Activated naive CD8-positive, alpha-beta T cell treated with anti-CD3 and anti-CD28 coated beads, Interleukin-2, amount 10 ng/mL, durations not matched to agents 7 days and 5 days (primary cell): Measurements from ENCODE around the gene GPR142. TPM values are rescaled to one million over a fixed set of nuclear protein-coding genes. Genes with fewer than 3 reads are reported as not detected.
"Not testable (repeated sequence)": the region's sequence is repeated elsewhere in the genome, so short reads cannot be mapped to it uniquely, and the experiment has no call there.

ENCODE experiments used
- ATAC-seq: fragments of 150-1000 bp; cut with Tn5 transposase; one replicate; pipeline ENCODE4 v1.10.0; 2021; ENCODE audit warnings: low read depth, moderate library complexity
- POLR2A ChIA-PET: fragments of 350-600 bp; sonication (Branson Sonifier 250); formaldehyde crosslinking; loops from one replicate; lab custom pipeline; 2021; ENCODE audit warnings: antibody characterized with exemption; lab: Charles Lee
- DNase-seq: peaks from one replicate; pipeline ENCODE4 v3.0.0; 2021
- H3K27ac Mint-ChIP-seq: one replicate; pipeline ENCODE4 v1.8.0; 2022; ENCODE audit warnings: mild to moderate bottlenecking, mixed read lengths
- H3K27me3 Mint-ChIP-seq: one replicate; pipeline ENCODE4 v1.8.0; 2022; ENCODE audit warnings: mild to moderate bottlenecking, moderate library complexity, mixed read lengths
- H3K36me3 Mint-ChIP-seq: one replicate; pipeline ENCODE4 v1.8.0; 2021; ENCODE audit warnings: mild to moderate bottlenecking, mixed read lengths
- H3K4me1 Mint-ChIP-seq: one replicate; pipeline ENCODE4 v1.8.0; 2021; ENCODE audit warnings: mixed read lengths
- H3K4me3 Mint-ChIP-seq: one replicate; pipeline ENCODE4 v1.8.0; 2022; ENCODE audit warnings: mild to moderate bottlenecking, moderate library complexity, mixed read lengths
- H3K9me3 Mint-ChIP-seq: one replicate; pipeline ENCODE4 v1.8.0; 2021; ENCODE audit warnings: mixed read lengths
- total RNA-seq, 2 experiments: library from RNA; stranded (reverse); gene quantifications; one replicate each; pipeline ENCODE4 v1.2.3, GENCODE V29; 2021

The GPR142 gene
- total RNA-seq, 2 experiments from 2014 or later = not detected

DNA sequence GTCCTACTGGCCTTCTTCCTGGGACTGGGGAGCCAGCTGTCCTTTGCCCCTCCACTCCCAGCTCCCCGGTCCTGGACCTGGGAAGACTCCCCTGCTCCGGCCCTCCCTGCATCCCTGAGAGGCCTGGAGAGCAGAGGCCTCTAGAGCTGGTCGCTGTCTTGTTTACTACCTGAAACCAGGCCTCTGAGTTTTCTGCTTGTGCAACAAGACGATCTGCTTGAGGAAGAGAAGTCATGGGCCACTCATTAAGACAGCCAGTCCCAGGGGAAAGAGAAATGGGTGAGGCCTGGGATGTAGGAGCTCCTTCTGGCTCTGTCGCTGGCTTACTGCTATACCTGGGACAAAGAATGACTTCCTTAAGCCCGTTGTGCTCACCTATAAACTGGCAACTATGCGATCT, 34.7 kb downstream of the GPR142 start:
- POLR2A ChIA-PET = no interaction called here
- H3K4me3 Mint-ChIP-seq = no peak overlapping the region
- DNase-seq = no peak
- H3K27me3 Mint-ChIP-seq = peaks cover 14% of the 10 kb centered on the region
- ATAC-seq = no peak
- H3K9me3 Mint-ChIP-seq = no peaks in the 10 kb centered on the region
- H3K36me3 Mint-ChIP-seq = no peaks in the 10 kb centered on the region
- no peak overlapping the region for H3K27ac Mint-ChIP-seq
- peaks cover 6% of the 10 kb centered on the region for H3K4me1 Mint-ChIP-seq

DNA sequence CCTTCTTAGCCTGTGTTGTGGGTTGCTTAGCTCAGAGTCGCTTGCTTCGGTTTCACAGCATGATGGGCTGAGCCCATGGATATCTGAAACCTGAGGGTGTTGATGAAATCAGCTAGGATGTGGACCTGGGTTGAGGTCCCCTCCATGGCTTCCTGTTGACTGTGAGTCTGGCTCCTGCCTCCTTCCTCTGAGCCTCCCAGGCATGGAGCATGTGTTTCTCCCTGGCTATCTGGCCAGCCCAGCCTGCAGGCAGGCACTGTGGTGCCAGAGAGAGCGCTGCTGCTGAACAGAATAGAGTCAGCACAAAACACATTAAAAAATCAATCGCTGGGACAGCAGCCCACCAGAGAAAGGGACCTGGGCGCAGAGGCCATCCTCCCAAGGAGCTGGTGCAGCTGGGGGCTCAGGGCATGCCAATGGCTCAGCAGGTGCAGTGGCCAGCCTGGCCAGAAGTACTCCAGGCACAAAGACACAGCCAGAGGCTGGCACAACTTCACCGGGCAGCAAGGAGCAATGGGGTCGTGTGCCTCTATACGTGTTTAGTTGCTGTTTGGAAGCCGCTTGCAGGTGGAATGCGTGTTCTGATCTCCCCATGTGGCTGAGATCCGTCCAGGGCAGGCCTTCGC, 36.3 kb downstream of the GPR142 start:
- Mint-ChIP-seq H3K4me3 (no peak overlapping the region), H3K27ac (no peak overlapping the region), H3K27me3 (peaks cover 12% of the 10 kb centered on the region), H3K4me1 (peaks cover 7% of the 10 kb centered on the region), H3K9me3 (no peaks in the 10 kb centered on the region), H3K36me3 (no peaks in the 10 kb centered on the region)
- DNase-seq (no peak), ATAC-seq (no peak)
- POLR2A ChIA-PET = no interaction called here

DNA sequence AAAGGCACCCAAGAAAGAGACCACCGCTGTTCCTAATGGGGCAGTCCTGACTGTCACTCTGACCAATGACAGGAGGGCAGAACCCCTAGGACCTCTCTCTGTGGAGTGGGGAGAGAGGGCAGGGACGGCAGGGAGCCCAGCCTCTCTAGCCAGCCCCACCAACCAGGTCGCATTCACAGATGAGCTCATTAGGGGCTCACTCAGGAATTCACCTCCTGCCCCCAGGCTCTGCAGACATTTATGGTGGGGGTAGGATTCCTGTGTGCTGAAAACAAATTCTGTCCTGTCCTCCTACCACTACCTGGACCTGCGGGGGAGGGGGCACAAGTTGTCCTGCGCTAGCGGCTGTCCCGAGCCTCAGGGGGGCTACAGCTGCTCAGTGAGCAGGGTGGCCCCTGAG, 36.9 kb downstream of the GPR142 start:
- H3K4me3 Mint-ChIP-seq = no peak overlapping the region
- H3K9me3 Mint-ChIP-seq = no peaks in the 10 kb centered on the region
- DNase-seq (no peak), ATAC-seq (no peak)
- H3K27ac Mint-ChIP-seq = no peak overlapping the region
- H3K4me1 Mint-ChIP-seq = peaks cover 7% of the 10 kb centered on the region
- H3K27me3 Mint-ChIP-seq = peaks cover 12% of the 10 kb centered on the region
- POLR2A ChIA-PET = no interaction called here
- H3K36me3 Mint-ChIP-seq = no peaks in the 10 kb centered on the region

DNA sequence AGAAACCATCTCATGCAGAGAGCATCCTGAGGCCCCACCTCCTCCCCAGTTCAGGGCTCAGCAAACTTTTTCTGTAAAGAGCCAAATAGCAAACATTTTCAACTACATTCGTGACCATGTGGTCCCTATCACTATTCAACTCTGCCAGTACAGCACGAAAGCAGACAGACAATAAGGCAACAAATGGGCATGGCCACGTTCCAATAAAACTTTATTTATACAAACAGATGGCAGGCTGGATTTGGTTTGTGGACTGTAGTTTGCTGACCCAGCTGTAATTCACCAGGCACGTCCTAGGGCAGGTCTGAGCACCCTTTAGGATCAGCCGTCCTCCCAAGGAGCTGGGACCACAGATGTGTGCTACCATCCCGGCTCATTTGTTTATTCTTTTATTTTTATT, 37.5 kb downstream of the GPR142 start:
- H3K4me3 Mint-ChIP-seq = no peak overlapping the region

DNA sequence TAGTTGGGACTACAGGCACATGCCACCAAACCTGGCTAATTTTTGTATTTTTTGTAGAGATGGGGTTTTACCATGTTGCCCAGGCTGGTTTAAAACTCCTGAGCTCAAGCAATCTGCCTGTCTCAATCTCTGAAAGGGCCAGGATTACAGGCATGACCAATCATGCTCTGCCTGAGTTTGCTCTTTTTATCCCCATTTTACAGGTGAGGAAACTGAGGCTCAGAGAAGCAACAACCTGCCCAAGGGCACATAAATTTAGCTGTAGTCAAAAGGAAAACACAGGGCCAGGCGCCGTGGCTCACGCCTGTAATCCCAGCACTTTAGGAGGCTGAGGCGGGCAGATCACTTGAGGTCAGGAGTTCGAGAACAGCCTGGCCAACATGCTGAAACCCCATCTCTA, 38.0 kb downstream of the GPR142 start:
- H3K27ac Mint-ChIP-seq = not testable (repeated sequence)

More for the DNA sequence above, 37.5 kb downstream of the GPR142 start:
- H3K27me3 Mint-ChIP-seq = peaks cover 12% of the 10 kb centered on the region
- DNase-seq = no peak
- H3K27ac Mint-ChIP-seq = no peak overlapping the region
- peaks cover 7% of the 10 kb centered on the region for H3K4me1 Mint-ChIP-seq
- no peaks in the 10 kb centered on the region for H3K9me3 Mint-ChIP-seq
- H3K36me3 Mint-ChIP-seq = no peaks in the 10 kb centered on the region
- POLR2A ChIA-PET = no interaction called here
- no peak for ATAC-seq

DNA sequence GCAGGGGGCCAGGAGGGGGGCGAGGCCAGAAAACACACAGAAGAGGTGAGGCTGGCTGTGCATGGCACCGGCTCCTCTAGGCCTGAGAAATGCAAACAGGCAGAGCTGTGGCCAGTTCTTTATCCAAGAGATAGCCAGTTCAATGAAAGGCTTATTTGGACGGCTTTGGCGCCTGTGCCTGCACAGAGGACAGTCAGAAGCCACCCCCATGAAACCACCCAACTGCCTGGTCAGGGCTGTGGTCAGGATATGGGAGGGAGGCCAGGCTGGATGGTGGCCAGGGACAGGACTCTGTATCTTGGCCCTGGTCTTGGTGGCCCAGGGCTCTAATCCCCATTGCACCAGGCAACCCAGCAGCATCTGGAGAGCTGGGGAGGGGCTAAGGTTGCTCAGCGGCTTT, 40.1 kb downstream of the GPR142 start:
- no peak for ATAC-seq
- H3K4me1 Mint-ChIP-seq = peaks cover 14% of the 10 kb centered on the region
- H3K9me3 Mint-ChIP-seq = peaks cover 1% of the 10 kb centered on the region
- no peak for DNase-seq
- POLR2A ChIA-PET = no interaction called here
- peaks cover 1% of the 10 kb centered on the region for H3K36me3 Mint-ChIP-seq
- H3K4me3 Mint-ChIP-seq = no peak overlapping the region
- H3K27me3 Mint-ChIP-seq = peaks cover 15% of the 10 kb centered on the region
- H3K27ac Mint-ChIP-seq = no peak overlapping the region

More for the DNA sequence above, 38.0 kb downstream of the GPR142 start:
- POLR2A ChIA-PET, H3K36me3 Mint-ChIP-seq, H3K4me3 Mint-ChIP-seq, DNase-seq, H3K9me3 Mint-ChIP-seq, H3K4me1 Mint-ChIP-seq, ATAC-seq: not testable (repeated sequence)
- peaks cover 12% of the 10 kb centered on the region for H3K27me3 Mint-ChIP-seq

DNA sequence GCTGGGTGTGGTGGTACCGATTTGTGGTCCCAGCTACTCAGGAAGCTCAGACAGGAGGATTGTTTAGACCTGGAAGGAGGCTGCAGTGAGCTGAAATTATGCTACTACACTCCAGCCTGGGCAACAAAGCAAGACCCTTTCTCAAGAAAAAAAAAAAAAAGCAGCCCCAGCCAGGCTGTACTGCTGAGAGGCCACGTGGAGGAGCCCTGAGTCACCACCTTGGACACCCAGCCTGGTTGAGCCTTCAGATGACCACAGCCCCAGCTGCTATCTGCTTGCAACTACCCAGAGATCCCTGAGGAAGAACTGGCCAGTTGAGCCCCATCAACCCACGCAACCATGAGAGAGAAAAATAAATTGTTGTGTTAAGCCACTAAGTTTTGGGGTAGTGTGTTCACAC, 41.0 kb downstream of the GPR142 start:
- POLR2A ChIA-PET = no interaction called here
- ATAC-seq (no peak), DNase-seq (no peak)
- Mint-ChIP-seq H3K4me3 (no peak overlapping the region), H3K4me1 (peaks cover 14% of the 10 kb centered on the region), H3K36me3 (peaks cover 1% of the 10 kb centered on the region), H3K9me3 (peaks cover 1% of the 10 kb centered on the region), H3K27ac (no peak overlapping the region), H3K27me3 (peaks cover 12% of the 10 kb centered on the region)

DNA sequence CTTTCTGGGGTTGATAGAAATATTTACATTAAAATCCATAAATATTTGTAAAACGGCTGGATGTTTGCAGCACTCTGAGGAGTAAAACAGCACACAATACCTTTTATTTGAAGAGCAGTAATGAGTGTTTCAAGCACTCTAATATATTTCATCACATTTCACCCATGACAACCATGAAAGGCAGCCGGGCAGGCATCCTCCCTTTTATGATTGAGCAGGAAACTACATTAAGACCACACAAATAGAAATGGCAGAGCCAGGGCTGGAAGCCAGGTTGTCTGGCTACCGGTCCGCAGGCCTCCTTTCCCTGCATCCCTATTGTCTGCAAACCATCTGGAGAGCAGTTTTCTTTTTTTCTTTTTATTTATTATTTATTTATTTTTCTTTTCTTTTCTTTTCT, 41.5 kb downstream of the GPR142 start:
- Mint-ChIP-seq H3K27ac (no peak overlapping the region), H3K4me1 (peaks cover 12% of the 10 kb centered on the region), H3K36me3 (peaks cover 1% of the 10 kb centered on the region), H3K27me3 (peaks cover 8% of the 10 kb centered on the region), H3K9me3 (peaks cover 1% of the 10 kb centered on the region), H3K4me3 (no peak overlapping the region)
- DNase-seq (no peak), ATAC-seq (no peak)
- POLR2A ChIA-PET = no interaction called here

DNA sequence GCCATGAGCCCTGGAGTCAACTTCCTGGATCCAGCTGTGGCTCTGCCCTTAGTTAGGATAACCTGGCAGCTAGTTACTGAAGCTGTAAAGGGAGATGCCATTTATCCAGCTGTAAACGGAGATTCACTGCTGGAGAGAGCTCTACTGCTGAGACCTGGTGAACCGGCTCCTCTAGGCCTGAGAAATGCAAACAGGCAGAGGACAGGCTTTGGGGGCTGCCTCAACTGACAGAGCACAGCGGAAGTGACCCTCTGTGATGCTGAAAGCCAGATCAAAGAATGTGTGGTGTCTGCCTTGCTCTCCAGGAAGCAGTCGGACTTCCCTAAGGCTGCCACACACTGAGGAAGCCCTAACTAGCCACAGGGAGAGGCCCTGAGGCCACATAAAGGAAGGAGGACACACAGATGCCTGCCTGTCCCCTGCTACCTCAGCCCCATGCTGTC, 42.7 kb downstream of the GPR142 start:
- H3K36me3 Mint-ChIP-seq = peaks cover 1% of the 10 kb centered on the region
- peaks cover 12% of the 10 kb centered on the region for H3K4me1 Mint-ChIP-seq
- no peak for DNase-seq
- no peak overlapping the region for H3K4me3 Mint-ChIP-seq
- peaks cover 1% of the 10 kb centered on the region for H3K9me3 Mint-ChIP-seq
- POLR2A ChIA-PET = no interaction called here
- peaks cover 5% of the 10 kb centered on the region for H3K27me3 Mint-ChIP-seq
- no peak overlapping the region for H3K27ac Mint-ChIP-seq
- peak; percentile 68 for ATAC-seq

DNA sequence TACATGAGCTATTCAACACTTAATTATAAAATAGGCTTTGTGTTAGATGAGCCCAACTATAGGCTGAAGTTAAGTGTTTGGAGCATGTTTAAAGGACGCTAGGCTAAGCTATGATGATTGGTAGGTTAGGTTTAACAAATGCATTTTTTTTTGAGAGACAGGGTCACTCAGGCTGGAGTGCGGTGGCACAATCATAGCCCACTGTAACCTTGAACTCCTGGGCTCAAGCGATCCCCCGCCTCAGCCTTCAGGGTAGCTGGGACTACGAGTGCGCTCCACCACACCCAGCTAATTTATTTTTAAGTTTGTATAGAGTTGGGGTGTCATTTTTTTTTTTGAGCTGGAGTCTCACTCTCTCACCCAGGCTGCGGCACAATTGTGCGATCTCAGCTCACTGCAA, 45.3 kb downstream of the GPR142 start:
- peaks cover 1% of the 10 kb centered on the region for H3K36me3 Mint-ChIP-seq
- no peak for DNase-seq
- no peak overlapping the region for H3K27ac Mint-ChIP-seq
- H3K27me3 Mint-ChIP-seq = peaks cover 8% of the 10 kb centered on the region
- ATAC-seq = no peak
- peaks cover 1% of the 10 kb centered on the region for H3K9me3 Mint-ChIP-seq
- H3K4me1 Mint-ChIP-seq = peaks cover 6% of the 10 kb centered on the region
- POLR2A ChIA-PET = no interaction called here
- no peak overlapping the region for H3K4me3 Mint-ChIP-seq

DNA sequence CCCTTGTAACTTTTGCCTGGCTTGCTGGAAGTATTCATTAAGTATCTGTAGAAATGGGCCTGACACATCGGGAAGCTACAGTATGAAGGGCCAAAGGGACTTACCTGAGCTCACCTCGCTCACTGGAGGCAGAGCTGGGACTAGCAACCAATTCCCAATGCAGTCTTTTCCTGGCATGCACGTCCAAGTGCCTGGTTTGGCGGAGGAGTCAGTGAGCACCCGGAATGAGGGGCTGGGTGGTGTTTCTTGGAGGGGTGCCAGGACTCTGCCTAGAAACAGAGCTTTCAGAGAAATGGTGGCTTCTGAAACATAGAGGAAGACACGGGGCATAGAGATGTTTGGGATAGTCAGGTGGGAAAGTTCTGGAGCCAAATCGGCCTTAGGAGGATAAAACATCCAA, 46.2 kb downstream of the GPR142 start:
- peaks cover 6% of the 10 kb centered on the region for H3K4me1 Mint-ChIP-seq
- no peak overlapping the region for H3K27ac Mint-ChIP-seq
- H3K4me3 Mint-ChIP-seq = no peak overlapping the region
- no peak for DNase-seq
- H3K27me3 Mint-ChIP-seq = peaks cover 8% of the 10 kb centered on the region
- no peak for ATAC-seq
- peaks cover 1% of the 10 kb centered on the region for H3K36me3 Mint-ChIP-seq
- H3K9me3 Mint-ChIP-seq = peaks cover 1% of the 10 kb centered on the region
- POLR2A ChIA-PET = no interaction called here

DNA sequence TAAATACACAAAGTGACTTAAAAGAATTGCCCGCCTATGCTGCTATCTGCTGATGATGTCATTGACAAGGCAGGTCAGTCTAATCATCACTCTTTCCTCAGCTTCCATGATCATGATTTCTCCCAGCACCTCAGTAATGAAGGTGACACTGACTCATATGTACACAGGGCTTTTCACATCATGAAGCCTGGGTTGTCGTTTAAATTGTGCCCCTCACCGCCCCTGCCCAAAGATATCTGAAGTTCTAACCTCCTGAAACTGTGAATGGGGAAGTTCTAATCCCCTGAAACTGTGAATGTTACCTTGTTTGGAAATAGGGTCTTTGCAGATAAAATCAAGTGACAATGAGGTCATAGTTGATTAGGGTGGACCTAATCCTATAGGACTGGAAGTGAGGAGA, 47.2 kb downstream of the GPR142 start:
- ATAC-seq (no peak), DNase-seq (no peak)
- Mint-ChIP-seq H3K27me3 (peaks cover 10% of the 10 kb centered on the region), H3K27ac (no peak overlapping the region), H3K9me3 (peaks cover 1% of the 10 kb centered on the region), H3K4me1 (peaks cover 6% of the 10 kb centered on the region), H3K36me3 (peaks cover 1% of the 10 kb centered on the region), H3K4me3 (no peak overlapping the region)
- POLR2A ChIA-PET = no interaction called here

DNA sequence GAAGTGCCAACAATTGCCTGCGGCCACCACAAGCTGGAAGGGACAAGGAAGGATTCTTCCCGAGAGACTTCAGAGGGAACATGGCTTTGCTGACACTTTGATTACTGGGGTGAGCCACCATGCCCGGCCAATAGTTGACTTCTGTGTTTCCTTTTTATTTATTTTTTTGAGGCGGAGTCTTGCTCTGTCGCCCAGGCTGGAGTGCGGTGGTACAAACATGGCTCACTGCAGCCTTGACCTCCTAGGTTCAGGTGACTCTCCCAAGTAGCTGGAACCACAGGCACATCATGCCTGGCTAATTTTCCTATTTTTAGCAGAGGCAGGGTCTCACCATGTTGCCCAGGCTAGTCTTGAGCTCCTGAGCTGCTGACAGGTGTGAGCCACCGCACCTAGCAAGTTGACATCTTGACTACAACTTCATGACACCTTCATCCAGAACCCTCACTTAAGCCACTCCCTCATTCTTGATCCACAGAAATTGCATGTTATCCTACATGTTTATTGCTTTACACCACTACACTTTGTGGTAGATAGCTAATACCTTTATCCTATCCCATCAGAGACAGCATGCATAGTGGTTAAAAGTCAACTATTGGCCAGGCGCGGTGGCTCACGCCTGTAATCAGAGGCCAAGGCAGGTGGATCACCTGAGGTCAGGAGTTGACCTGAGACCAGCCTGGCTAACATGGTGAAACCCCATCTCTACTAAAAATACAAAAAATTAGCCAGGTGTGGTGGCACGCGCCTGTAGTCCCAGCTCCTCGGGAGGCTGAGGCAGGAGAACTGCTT, 48.5 kb downstream of the GPR142 start:
- POLR2A ChIA-PET = no interaction called here

More for the DNA sequence above, 48.5 kb downstream of the GPR142 start:
- H3K4me1 Mint-ChIP-seq = peaks cover under 1% of the 10 kb centered on the region
- H3K4me3 Mint-ChIP-seq = no peak overlapping the region
- no peaks in the 10 kb centered on the region for H3K9me3 Mint-ChIP-seq
- no peak overlapping the region for H3K27ac Mint-ChIP-seq
- DNase-seq = no peak
- peaks cover 13% of the 10 kb centered on the region for H3K27me3 Mint-ChIP-seq
- no peaks in the 10 kb centered on the region for H3K36me3 Mint-ChIP-seq
- no peak for ATAC-seq
